GM19455 (cell line): ENCODE data around the gene RTN4.

Experiments
- ATAC-seq: cut with Tn5 transposase; IDR thresholded peaks from one replicate; pipeline ENCODE4 v1.9.1; 2021; ENCODE audit not compliant: unreplicated experiment

Gene RTN4

GRCh38 chr2:54955358-54956110, 94.7 kb downstream of the RTN4 start:
- ATAC-seq = no peak

GRCh38 chr2:54954705-54955357, 95.4 kb downstream of the RTN4 start:
- no peak for ATAC-seq

GRCh38 chr2:54954158-54954557, 96.1 kb downstream of the RTN4 start:
- ATAC-seq = no peak

GRCh38 chr2:54952978-54953456, 97.2 kb downstream of the RTN4 start:
- ATAC-seq = no peak

GRCh38 chr2:54952425-54952824, 97.8 kb downstream of the RTN4 start:
- no peak for ATAC-seq

- ATAC-seq = no peak
Measured at GRCh38 chr2:54950811-54951210, 99.4 kb downstream of the RTN4 start.

GRCh38 chr2:54949431-54949830, 100.8 kb downstream of the RTN4 start:
- ATAC-seq = no peak

GRCh38 chr2:54948120-54948519, 102.1 kb downstream of the RTN4 start:
- no peak for ATAC-seq

GRCh38 chr2:54947646-54948045, 102.6 kb downstream of the RTN4 start:
- no peak for ATAC-seq

GRCh38 chr2:54947136-54947535, 103.1 kb downstream of the RTN4 start:
- ATAC-seq = no peak

GRCh38 chr2:54946220-54946805, 103.9 kb downstream of the RTN4 start:
- ATAC-seq = no peak

- ATAC-seq = no peak
Measured at GRCh38 chr2:54945391-54946219, 104.6 kb downstream of the RTN4 start.

GRCh38 chr2:54944724-54945326, 105.4 kb downstream of the RTN4 start:
- no peak for ATAC-seq

- no peak for ATAC-seq
Measured at GRCh38 chr2:54942373-54942772, 107.9 kb downstream of the RTN4 start.

- ATAC-seq = no peak
Measured at GRCh38 chr2:54941248-54941984, 108.8 kb downstream of the RTN4 start.

GRCh38 chr2:54940723-54941122, 109.5 kb downstream of the RTN4 start:
- no peak for ATAC-seq

- ATAC-seq = no peak
Measured at GRCh38 chr2:54939446-54940118, 110.7 kb downstream of the RTN4 start.

- ATAC-seq = no peak
Measured at GRCh38 chr2:54936766-54937165, 113.5 kb downstream of the RTN4 start.

- ATAC-seq = no peak
Measured at GRCh38 chr2:54935389-54935788, 114.9 kb downstream of the RTN4 start.

- no peak for ATAC-seq
Measured at GRCh38 chr2:54931473-54931872, 118.8 kb downstream of the RTN4 start.
